HK-2 (cell line): ENCODE measurements around the gene CAMK2N2.

Source experiments
- DNase-seq: peaks from one replicate; pipeline ENCODE4 v3.0.0-alpha.2; 2018; ENCODE audit not compliant: unreplicated experiment

The CAMK2N2 gene

GRCh38 chr3:184240384-184241140, 20.8 kb downstream of the CAMK2N2 start:
- DNase-seq = no peak

DNA sequence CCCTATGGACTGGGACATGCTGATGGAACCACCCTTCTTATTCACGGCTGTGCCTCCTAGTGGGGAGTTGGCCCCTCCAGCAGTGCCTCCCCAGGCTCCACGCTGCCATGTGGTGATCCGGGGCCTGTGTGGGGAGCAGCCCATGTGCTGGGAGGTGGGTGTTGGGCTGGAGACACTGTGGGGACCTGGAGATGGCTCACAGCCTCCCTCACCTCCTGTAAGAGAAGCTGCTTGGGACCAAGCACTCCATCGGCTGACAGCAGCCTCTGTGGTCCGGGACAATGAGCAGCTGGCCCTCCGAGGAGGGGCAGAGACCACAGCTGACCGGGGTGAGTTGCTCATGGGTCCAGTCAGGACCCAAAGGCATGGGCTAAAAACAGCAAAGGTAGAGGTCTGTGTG, 21.6 kb downstream of the CAMK2N2 start:
- no peak for DNase-seq

GRCh38 chr3:184239221-184239620, 22.1 kb downstream of the CAMK2N2 start:
- no peak for DNase-seq

DNA sequence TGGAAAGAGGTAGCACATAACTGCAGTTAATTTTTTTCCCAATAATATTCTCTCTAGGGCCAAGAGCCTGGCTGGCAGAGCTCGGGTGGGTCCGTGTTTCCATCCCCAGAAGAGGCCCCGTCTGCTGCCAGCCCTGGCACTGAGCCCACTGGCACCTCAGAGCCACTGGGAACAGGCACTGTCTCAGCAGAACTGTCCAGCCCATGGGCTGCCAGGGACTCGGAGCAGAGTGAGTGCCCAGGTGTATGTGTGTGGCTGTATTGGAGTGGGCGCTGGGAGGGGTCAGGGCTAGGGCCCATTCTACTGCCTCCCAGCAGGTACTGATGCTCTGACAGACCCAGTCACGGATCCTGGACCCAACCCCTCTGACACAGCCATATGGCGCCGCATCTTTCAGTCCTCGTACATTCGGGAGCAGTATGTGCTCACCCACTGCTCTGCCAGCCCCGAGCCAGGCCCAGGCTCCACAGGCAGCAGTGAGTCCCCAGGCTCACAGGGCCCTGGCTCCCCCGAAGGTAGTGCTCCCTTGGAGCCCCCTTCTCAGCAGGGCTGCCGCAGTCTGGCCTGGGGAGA, 23.0 kb downstream of the CAMK2N2 start:
- no peak for DNase-seq

- DNase-seq = no peak
Observed at GRCh38 chr3:184237807-184238206, 23.5 kb downstream of the CAMK2N2 start.

- no peak for DNase-seq
Observed at GRCh38 chr3:184237211-184237610, 24.1 kb downstream of the CAMK2N2 start.

- no peak for DNase-seq
Observed at GRCh38 chr3:184236636-184237035, 24.7 kb downstream of the CAMK2N2 start.

DNA sequence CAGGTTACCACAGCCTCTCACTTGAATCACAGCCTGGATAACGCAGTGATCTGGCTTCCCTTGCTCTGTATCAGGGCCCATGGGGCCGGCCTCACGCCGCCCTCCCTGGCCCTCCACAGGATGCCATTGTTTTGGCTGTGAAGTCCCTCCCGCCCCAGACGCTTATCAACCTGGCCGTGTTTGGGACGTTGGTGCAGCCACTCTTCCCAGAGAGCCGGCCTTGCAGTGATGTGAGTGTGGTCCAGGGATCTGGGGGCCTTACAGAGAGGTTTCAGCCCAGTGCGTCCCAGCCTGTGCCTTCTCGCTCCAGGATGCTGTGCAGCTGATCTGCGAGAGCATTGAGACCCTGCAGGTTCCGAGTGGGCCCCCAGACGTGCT, 25.3 kb downstream of the CAMK2N2 start:
- DNase-seq = no peak

- DNase-seq = no peak
Observed at GRCh38 chr3:184235381-184236032, 25.8 kb downstream of the CAMK2N2 start.

DNA sequence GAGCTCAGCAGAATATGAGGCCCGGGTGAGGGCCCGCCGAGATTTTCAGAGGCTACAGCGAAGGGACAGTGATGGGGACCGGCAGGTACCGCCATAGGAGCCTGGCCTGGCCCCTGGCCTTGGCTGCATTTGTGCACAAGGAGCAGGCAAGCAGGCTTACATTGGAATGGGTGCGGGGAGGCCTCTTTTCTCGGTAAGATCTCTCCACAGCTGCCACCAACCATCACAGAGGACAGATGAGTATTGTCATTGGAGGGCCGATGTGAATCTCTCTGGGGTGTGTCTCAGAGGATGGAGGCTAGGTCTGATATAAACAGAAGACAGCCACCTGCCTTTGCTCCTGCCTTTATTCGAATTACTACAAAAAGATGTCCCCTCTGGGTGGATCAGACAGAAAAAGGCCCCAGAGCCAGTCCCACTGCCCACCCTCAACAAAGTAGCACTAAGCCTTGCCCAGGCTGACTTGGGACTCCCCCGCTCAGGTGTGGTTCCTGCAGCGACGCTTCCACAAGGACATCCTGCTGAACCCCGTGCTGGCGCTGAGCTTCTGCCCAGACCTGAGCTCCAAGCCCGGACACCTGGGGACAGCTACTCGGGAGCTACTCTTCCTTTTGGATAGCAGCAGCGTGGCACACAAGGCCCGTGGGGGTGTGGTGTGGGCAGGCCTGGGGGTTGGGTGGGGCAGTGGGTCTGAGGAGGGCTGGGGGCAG, 26.5 kb downstream of the CAMK2N2 start:
- no peak for DNase-seq

- DNase-seq = peak; percentile 89
Observed at GRCh38 chr3:184234224-184234623, 27.1 kb downstream of the CAMK2N2 start.

DNA sequence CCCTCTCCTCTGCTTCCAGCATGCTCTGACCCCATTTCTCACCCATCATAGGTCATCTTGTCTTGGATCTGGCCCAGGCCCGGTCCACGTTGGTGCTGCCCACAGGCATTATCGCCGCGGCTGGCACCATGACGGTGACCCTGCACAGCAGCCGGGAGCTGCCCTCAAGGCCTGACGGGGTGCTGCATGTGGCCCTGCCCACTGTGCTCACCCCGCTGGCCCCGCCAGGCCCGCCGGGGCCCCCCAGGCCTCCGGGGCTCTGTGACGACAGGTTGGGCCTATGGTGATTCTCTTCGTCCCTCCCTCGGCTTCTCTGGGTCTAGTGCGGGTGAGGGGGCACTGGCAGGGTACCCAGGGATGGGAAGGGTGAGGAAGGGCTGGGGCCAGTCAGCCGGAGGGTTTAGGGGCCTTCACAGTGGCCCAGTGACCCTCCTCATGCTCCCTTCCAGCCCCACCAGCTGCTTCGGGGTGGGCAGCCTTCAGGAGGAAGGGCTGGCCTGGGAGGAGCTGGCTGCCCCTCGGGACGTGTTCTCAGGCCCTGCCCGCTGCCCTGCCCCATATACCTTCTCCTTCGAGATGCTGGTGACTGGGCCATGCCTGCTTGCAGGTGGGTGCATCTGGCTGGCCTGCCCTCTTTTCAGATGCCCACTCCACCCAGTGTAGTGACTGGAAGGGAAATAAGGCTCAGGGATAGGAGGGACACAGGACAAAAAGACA, 28.1 kb downstream of the CAMK2N2 start:
- DNase-seq = no peak

- DNase-seq = no peak
Observed at GRCh38 chr3:184231671-184232070, 29.7 kb downstream of the CAMK2N2 start.

DNA sequence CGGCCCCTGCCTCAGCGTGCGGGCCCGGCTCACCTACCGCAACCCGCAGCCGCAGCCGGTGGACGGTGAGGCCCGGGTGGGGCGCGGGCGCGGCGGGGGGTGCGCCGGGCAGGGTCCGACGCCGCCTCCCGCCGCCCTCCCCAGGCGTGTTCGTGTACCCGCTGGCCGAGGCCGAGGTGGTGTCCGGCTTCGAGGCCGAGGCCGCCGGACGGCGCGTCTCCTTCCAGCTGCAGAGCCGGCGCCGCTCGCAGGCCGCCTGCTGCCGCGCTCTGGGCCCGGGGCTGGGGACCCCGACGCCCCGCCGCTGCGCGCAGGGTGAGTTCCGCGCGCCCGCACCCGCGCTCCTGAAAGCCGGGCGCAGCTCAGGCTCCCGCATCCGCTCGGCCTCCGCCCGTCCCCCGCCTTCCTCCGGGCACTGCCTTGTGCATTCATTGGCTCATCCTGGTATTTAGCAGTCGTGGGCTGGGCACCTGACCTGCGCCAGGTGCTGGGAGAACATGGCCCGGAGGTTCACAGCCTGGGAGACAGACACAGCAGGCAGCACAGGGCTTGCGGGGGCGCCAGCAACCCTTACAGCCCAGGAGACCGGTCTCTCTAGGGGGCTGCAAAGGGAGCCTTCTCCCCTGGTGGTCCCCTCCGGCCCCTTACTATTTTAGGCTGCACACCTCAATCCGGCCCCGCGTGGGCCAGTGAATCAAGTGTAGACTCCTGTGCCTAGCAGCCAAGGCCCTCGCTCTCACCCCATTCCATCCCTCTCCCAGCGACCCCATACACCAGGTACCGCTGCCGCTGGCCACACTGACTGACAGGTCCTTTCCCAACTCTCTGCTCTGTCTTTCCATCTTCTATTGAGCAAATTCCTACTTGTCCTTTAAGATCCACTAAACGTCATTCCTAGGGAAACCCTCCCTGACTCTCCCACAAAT, 30.5 kb downstream of the CAMK2N2 start:
- no peak for DNase-seq

DNA sequence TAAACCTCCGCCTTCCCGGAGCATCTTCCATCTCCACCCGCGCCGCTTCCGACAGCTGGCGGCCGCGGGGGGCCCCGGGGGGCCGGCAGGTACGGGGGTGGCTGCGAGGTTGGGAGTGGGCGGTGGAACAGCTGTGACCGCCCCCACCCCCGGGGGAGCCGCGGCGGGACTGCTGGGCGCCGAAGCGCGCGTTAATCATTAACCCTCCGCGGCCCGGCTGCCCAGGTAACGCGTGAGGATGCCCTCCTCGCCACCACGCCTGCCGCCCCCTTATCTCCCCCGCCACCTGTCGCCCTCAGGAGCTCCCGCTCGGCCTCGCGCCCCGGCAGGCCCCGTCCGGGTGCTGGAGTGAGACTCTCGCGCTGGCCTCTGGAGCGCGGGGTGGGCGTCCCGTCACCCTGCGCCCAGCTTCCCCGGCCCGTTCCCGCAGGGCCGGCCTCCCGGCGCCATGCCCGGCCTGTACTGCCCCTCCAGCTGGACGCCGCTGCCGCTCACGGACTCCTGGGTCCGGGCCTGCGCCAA, 31.2 kb downstream of the CAMK2N2 start:
- DNase-seq = no peak

DNA sequence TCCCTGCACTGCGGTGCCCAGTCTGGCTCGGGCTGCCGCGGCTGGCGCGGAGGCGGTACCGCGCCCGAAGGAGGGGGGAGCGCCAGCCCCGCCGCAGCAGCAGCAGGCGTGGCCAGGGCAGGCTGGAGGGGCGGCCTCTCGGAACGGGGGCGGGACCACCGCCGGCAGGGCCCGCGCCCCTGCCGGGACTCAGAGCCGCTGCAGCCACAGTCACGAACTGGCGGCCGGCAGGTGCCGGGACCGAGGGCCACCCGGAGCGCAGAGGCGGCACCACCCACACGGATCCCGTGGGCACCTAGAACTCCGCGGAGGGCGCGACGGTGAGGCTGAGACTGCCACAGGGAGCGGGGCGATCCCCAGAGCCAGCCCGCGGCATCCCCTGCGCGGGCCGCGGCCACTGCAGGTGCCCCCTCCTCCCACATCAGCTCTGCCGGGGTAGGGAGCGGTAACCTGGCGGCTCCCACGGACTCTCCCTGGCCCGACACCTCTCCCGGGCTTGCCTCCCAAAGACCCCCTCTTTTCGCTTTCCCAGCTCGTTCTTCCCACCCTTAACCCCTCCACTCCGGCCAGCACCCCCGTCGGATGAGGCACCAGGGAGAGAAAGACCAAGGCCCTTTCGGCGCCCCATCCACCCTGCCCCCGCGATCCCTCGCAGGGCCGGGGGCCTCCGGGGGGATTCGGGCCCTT, 31.8 kb downstream of the CAMK2N2 start, which contains the start of gene VWA5B2:
VWA5B2 (plus strand) TSS at position 192 of the 687 bp plus-strand sequence. CDS start 944 bp downstream, outside the sequence.
- DNase-seq = peak; percentile 64

DNA sequence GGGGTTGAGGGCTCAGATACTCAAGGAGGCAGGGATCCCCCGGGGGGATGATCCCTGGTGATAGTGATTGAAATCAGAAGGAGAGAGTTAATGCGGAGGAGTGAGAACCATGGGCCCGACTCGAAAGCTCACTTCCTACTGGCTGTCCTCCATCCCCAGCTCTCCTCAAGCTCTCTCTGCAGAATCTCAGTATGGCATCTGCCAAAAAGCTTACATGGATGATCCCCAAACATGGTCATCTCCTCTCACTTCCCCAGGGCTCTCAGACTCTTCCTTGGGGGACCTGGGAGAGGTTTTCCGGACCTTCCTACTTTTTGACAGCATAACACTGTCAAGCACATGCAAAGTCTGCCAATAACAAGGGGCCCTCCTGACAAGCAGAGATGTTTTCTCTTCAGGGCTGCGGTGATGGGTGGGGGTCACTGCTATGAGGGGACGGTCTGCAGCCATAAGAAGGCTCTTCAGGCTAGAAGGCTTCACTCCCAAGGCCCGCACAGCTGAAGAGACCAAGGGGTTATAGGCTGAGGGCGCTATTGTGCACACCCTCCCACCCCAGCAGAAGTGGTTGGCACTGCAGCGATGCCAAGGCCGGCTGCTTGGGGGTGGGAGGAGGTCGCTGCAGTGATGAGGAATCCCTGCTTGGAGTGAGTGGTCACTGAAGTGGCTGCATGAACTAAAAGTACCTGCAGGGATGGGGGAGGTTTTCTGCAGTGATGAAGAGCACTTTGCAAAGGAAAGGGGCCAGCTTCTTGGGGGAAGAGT, 32.8 kb downstream of the CAMK2N2 start:
- no peak for DNase-seq

- DNase-seq = no peak
Observed at GRCh38 chr3:184227481-184227935, 33.8 kb downstream of the CAMK2N2 start.

DNA sequence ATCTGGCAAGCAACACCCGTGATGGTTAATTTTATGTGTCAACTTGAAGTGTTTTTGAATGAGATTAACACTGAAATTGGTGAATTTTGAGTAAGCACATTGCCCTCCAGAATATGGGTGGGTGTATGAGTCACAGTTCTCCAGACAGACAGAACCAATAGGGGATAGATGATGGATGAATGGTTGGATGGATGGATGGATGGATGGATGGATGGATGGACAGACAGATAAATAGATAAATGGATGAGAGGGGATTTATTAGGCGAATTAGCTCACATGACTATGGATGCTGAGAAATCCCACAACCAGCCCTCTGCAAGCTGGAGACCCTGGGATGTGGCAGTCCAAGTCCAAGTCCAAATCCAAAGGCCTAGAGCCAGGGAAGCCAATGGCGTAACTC, 37.4 kb downstream of the CAMK2N2 start:
- no peak for DNase-seq
